IMR-90 (cell line): ENCODE results near the gene SOBP. TPM values are rescaled to one million over a fixed set of nuclear protein-coding genes. Genes with fewer than 3 reads are reported as not detected.

Experiments used
- ATAC-seq: fragments of 200-7000 bp; cut with Tn5 transposase; 2 replicates; pipeline ENCODE4 v1.9.1; 2020; ENCODE audit warnings: low read depth, mild to moderate bottlenecking, moderate library complexity
- BruUV-seq: library from RNA; stranded (reverse); fragments of 400-500 nt; replicated peaks from 2 replicates; lab custom pipeline; 2021; lab: Mats Ljungman, UMichigan
- CTCF ChIA-PET: fragments of 300-600 bp; formaldehyde crosslinking; extraction: SDS; loops from one replicate; lab custom pipeline; 2021; ENCODE audit warnings: antibody characterized with exemption; lab: Yijun Ruan, JAX
- POLR2A ChIA-PET: fragments of 300-600 bp; sonication (Branson Sonifier 250); formaldehyde crosslinking; loops from one replicate; lab custom pipeline; 2022; ENCODE audit warnings: antibody characterized with exemption; ENCODE audit not compliant: unreplicated experiment; lab: Charles Lee
- DNase-seq: peaks from one replicate; pipeline ENCODE4 v3.0.0; 2013
- H2AFZ ChIP-seq: replicated peaks from 2 replicates; pipeline ENCODE3; 2013; ENCODE audit warnings: low read length, mild to moderate bottlenecking; ENCODE audit not compliant: poor library complexity
- H2AK5ac ChIP-seq: 2 replicates; pipeline ENCODE4 v1.6.1; 2013; ENCODE audit warnings: low read depth, low read length, inconsistent platforms
- H2AK9ac ChIP-seq: replicated peaks from 2 replicates; pipeline ENCODE3; 2013; ENCODE audit warnings: mild to moderate bottlenecking, low read depth, low read length, moderate library complexity; ENCODE audit not compliant: poor library complexity
- H2BK120ac ChIP-seq: 2 replicates; pipeline ENCODE4 v1.6.1; 2013; ENCODE audit warnings: low read depth, low read length, inconsistent platforms
- H2BK15ac ChIP-seq: 3 replicates; pipeline ENCODE4 v1.6.1; 2013; ENCODE audit warnings: low read depth, low read length, inconsistent platforms
- H2BK20ac ChIP-seq: 2 replicates; pipeline ENCODE4 v1.6.1; 2013; ENCODE audit warnings: low read depth, mild to moderate bottlenecking, inconsistent platforms, low read length, moderate library complexity
- H2BK5ac ChIP-seq: 2 replicates; pipeline ENCODE4 v1.6.1; 2013; ENCODE audit warnings: mild to moderate bottlenecking, low read depth, low read length, inconsistent platforms; ENCODE audit not compliant: poor library complexity, severe bottlenecking
- H3K14ac ChIP-seq: replicated peaks from 2 replicates; pipeline ENCODE4 v1.6.1; 2013; ENCODE audit warnings: low read depth, low read length, inconsistent platforms
- H3K18ac ChIP-seq: 2 replicates; pipeline ENCODE4 v1.6.1; 2013; ENCODE audit warnings: low read depth, low read length, control low read depth
- H3K23ac ChIP-seq: 2 replicates; pipeline ENCODE4 v1.6.1; 2013; ENCODE audit warnings: low read depth, low read length, inconsistent platforms
- H3K27ac ChIP-seq: 2 replicates; pipeline ENCODE4 v1.5.1; 2013; ENCODE audit warnings: mild to moderate bottlenecking, control low read depth, low read length; ENCODE audit not compliant: insufficient read depth
- H3K27me3 ChIP-seq: 2 replicates; pipeline ENCODE4 v1.6.1; 2013; ENCODE audit warnings: low read length; ENCODE audit not compliant: control insufficient read depth, insufficient read depth
- H3K36me3 ChIP-seq: 2 replicates; pipeline ENCODE4 v1.6.1; 2013; ENCODE audit warnings: low read length, mixed read lengths; ENCODE audit not compliant: control insufficient read depth, insufficient read depth
- H3K4ac ChIP-seq: 2 replicates; pipeline ENCODE4 v1.6.1; 2013; ENCODE audit warnings: low read depth, low read length, inconsistent platforms
- H3K4me1 ChIP-seq: 2 replicates; pipeline ENCODE4 v1.6.1; 2013; ENCODE audit warnings: low read length, mixed read lengths; ENCODE audit not compliant: control insufficient read depth, insufficient read depth
- H3K4me2 ChIP-seq: 2 replicates; pipeline ENCODE4 v1.6.1; 2013; ENCODE audit warnings: low read depth, mild to moderate bottlenecking, control low read depth, low read length, moderate library complexity
- H3K4me3 ChIP-seq: 2 replicates; pipeline ENCODE4 v1.5.1; 2013; ENCODE audit warnings: low read depth, mild to moderate bottlenecking, control low read depth, low read length, moderate library complexity; ENCODE audit not compliant: insufficient read depth
- H3K56ac ChIP-seq: 2 replicates; pipeline ENCODE4 v1.6.1; 2013; ENCODE audit warnings: low read length, inconsistent platforms; ENCODE audit not compliant: insufficient read depth; ENCODE audit errors: extremely low read depth
- H3K79me1 ChIP-seq, 2 experiments: 2 replicates each; pipeline ENCODE4 v1.6.1; 2013; ENCODE audit warnings: low read length in 2 of 2, inconsistent platforms in 1 of 2, low read depth in 1 of 2
- H3K9ac ChIP-seq: 2 replicates; pipeline ENCODE4 v1.6.1; 2013; ENCODE audit warnings: low read depth, low read length, control low read depth
- H3K9me1 ChIP-seq: 2 replicates; pipeline ENCODE4 v1.6.1; 2013; ENCODE audit warnings: low read length, inconsistent platforms; ENCODE audit not compliant: insufficient read depth
- H3K9me3 ChIP-seq: 2 replicates; pipeline ENCODE4 v1.6.1; 2013; ENCODE audit warnings: low read length; ENCODE audit not compliant: control insufficient read depth, insufficient read depth
- H4K20me1 ChIP-seq: 2 replicates; pipeline ENCODE4 v1.6.1; 2013; ENCODE audit warnings: low read length, inconsistent platforms; ENCODE audit not compliant: insufficient read depth
- H4K5ac ChIP-seq: 2 replicates; pipeline ENCODE4 v1.6.1; 2013; ENCODE audit warnings: mild to moderate bottlenecking, low read depth, low read length, control low read depth
- H4K8ac ChIP-seq, 2 experiments: 2 replicates each; pipeline ENCODE4 v1.6.1; 2013; ENCODE audit warnings: low read depth in 2 of 2, low read length in 2 of 2, control low read depth in 1 of 2, inconsistent platforms in 1 of 2
- H4K91ac ChIP-seq: 2 replicates; pipeline ENCODE4 v1.6.1; 2013; ENCODE audit warnings: low read depth, low read length, inconsistent platforms; ENCODE audit not compliant: insufficient read depth
- BHLHE40 ChIP-seq: fragments of 150-350 bp; IDR thresholded peaks from 2 replicates; pipeline ENCODE4 v1.6.1; 2016; ENCODE audit warnings: mild to moderate bottlenecking, low read depth, low read length
- CEBPB ChIP-seq: IDR thresholded peaks from 2 replicates; pipeline ENCODE4 v1.6.1; 2012; ENCODE audit warnings: low read depth, low read length, improper control_type of control experiment
- CHD1 ChIP-seq: IDR thresholded peaks from 2 replicates; pipeline ENCODE4 v1.6.1; 2012; ENCODE audit warnings: low read depth, low read length, improper control_type of control experiment
- CTCF ChIP-seq: conservative IDR thresholded peaks from 2 replicates; pipeline ENCODE4 v1.5.1; 2012; ENCODE audit warnings: mild to moderate bottlenecking, low read depth, low read length, improper control_type of control experiment
- ELK1 ChIP-seq: fragments of 150-350 bp; IDR thresholded peaks from 2 replicates; pipeline ENCODE4 v1.6.1; 2016; ENCODE audit warnings: low read depth, mild to moderate bottlenecking, low read length, moderate library complexity, borderline replicate concordance
- FOS ChIP-seq: fragments of 150-350 bp; IDR thresholded peaks from 2 replicates; pipeline ENCODE4 v1.6.1; 2016; ENCODE audit warnings: low read depth, low read length
- MAFK ChIP-seq: IDR thresholded peaks from 2 replicates; pipeline ENCODE4 v1.6.1; 2012; ENCODE audit warnings: low read depth, low read length, improper control_type of control experiment
- MAZ ChIP-seq: IDR thresholded peaks from 2 replicates; pipeline ENCODE4 v1.6.1; 2012; ENCODE audit warnings: low read depth, mild to moderate bottlenecking, low read length, improper control_type of control experiment, moderate library complexity, borderline replicate concordance
- MXI1 ChIP-seq: IDR thresholded peaks from 2 replicates; pipeline ENCODE4 v1.6.1; 2012; ENCODE audit warnings: low read depth, mild to moderate bottlenecking, low read length, moderate library complexity, borderline replicate concordance
- NFE2L2 ChIP-seq: fragments of 150-350 bp; IDR thresholded peaks from 2 replicates; pipeline ENCODE4 v1.6.1; 2016; ENCODE audit warnings: low read depth, mild to moderate bottlenecking, low read length
- POLR2A ChIP-seq: IDR thresholded peaks from 2 replicates; pipeline ENCODE4 v1.6.1; 2012; ENCODE audit warnings: mild to moderate bottlenecking, low read depth, low read length
- RAD21 ChIP-seq: IDR thresholded peaks from 2 replicates; pipeline ENCODE4 v1.6.1; 2012; ENCODE audit warnings: low read length, improper control_type of control experiment
- RCOR1 ChIP-seq: IDR thresholded peaks from 2 replicates; pipeline ENCODE4 v1.6.1; 2012; ENCODE audit warnings: mild to moderate bottlenecking, low read length, improper control_type of control experiment; ENCODE audit not compliant: insufficient replicate concordance
- RFX5 ChIP-seq: IDR thresholded peaks from 2 replicates; pipeline ENCODE4 v1.8.0; 2012; ENCODE audit warnings: low read depth, mild to moderate bottlenecking, low read length, moderate library complexity
- SMC3 ChIP-seq: fragments of 150-350 bp; IDR thresholded peaks from 2 replicates; pipeline ENCODE4 v1.6.1; 2016; ENCODE audit warnings: low read depth, mild to moderate bottlenecking, antibody characterized with exemption, low read length, moderate library complexity
- USF2 ChIP-seq: fragments of 150-350 bp; IDR thresholded peaks from 2 replicates; pipeline ENCODE4 v1.6.1; 2017; ENCODE audit warnings: mild to moderate bottlenecking, antibody characterized with exemption, low read length, low read depth
- WGBS, 2 experiments: methylation state at CpG; one replicate each; pipeline versions ENCODE4 v1.1.5 to v1.1.7; 2013; ENCODE audit warnings: missing lambda C conversion rate in 2 of 2; ENCODE audit not compliant: insufficient read length in 1 of 2; ENCODE audit errors: extremely low coverage in 2 of 2; 5-methylcytosine and 5-hydroxymethylcytosine counted together
- dilution Hi-C: fragments of 300-500 bp; cut with HindIII; formaldehyde crosslinking; loops from one replicate; pipeline ENCODE4 v1.14.3; 2018; ENCODE audit warnings: low sequenced_read_pairs; ENCODE audit not compliant: unreplicated experiment
- in situ Hi-C: fragments of 300-500 bp; cut with MboI; formaldehyde crosslinking; loops from 3 replicates; pipeline ENCODE4 v1.14.3; 2019; ENCODE audit warnings: low sequenced_read_pairs, inconsistent platforms, mixed read lengths
- intact Hi-C: fragments of 100-400 bp; cut with micrococcal nuclease; formaldehyde crosslinking; loops from 2 replicates; pipeline ENCODE4 v1.10.0; 2022
- polyA plus RNA-seq, 3 experiments: library from polyadenylated mRNA; depleted of rRNA; stranded (reverse); fragments of >200 nt; gene quantifications; 2 replicates each; pipeline ENCODE4 v1.2.3, GENCODE V29; 2012; ENCODE audit warnings: low replicate concordance in 1 of 3
- total RNA-seq: library from RNA; depleted of rRNA; stranded (reverse); fragments of >200 nt; gene quantifications from 2 replicates; pipeline ENCODE4 v1.2.3, GENCODE V29; 2012

SOBP gene
- total and polyA plus RNA-seq, 2 of the 4 experiments (the other 2 are of a cell fraction) = 0.60 to 0.72 TPM

GRCh38 chr6:107537559-107537958 is 47.6 kb downstream of the SOBP start:
- in situ Hi-C loops = no loop called here
- DNase-seq = no peak
- Histone ChIP-seq H2AK9ac (no peak overlapping the region), H2BK120ac (no peak overlapping the region), H3K27me3 (no peaks in the 10 kb centered on the region), H3K79me1 (no peaks in the 10 kb centered on the region), H3K9me3 (no peaks in the 10 kb centered on the region), H3K14ac (no peak overlapping the region), H4K91ac (no peak overlapping the region), H2BK15ac (no peak overlapping the region), H3K4ac (no peak overlapping the region), H3K4me2 (no peak overlapping the region), H4K20me1 (no peaks in the 10 kb centered on the region), H2BK20ac (no peak overlapping the region), H3K9me1 (no peaks in the 10 kb centered on the region), H3K4me1 (peaks cover 2% of the 10 kb centered on the region; the same call in 1 of the 2 replicates), H3K56ac (no peak overlapping the region), H2AK5ac (no peak overlapping the region), H3K36me3 (no peaks in the 10 kb centered on the region), H4K8ac (no peak overlapping the region), H2AFZ (no peak overlapping the region), H3K4me3 (no peak overlapping the region), H4K5ac (no peak overlapping the region), H3K18ac (no peak overlapping the region), H3K9ac (no peak overlapping the region), H3K27ac (no peak overlapping the region), H3K23ac (no peak overlapping the region), H2BK5ac (no peak overlapping the region)
- intact Hi-C loops = no loop called here
- BruUV-seq = no TSS peak
- dilution Hi-C loops = no loop called here
- no CpG with 5 or more reads among the region's 3 CpGs for WGBS, 2 experiments
- ChIA-PET CTCF (interaction anchor here (1.4 kb wide), 1 partner anchor 28 kb away, joined by 3 read pairs; no protein-coding TSS in a partner anchor), POLR2A (no interaction called here)
- ATAC-seq = no peak
- no peak for TF ChIP-seq FOS
- no peak for TF ChIP-seq ELK1
- TF ChIP-seq MAFK = no peak
- no peak for TF ChIP-seq BHLHE40
- no peak for TF ChIP-seq MAZ
- no peak for TF ChIP-seq CHD1
- TF ChIP-seq USF2 = no peak
- no peak for TF ChIP-seq RAD21
- no peak for TF ChIP-seq SMC3
- no peak for TF ChIP-seq RCOR1
- no peak for TF ChIP-seq POLR2A
- TF ChIP-seq MXI1 = no peak
- TF ChIP-seq CTCF = no peak
- TF ChIP-seq RFX5 = no peak
- TF ChIP-seq NFE2L2 = no peak
- no peak for TF ChIP-seq CEBPB
